Head of caudate nucleus (tissue), 42 donors: ENCODE measurements around the gene KIF1A.
"Not testable (repeated sequence)": the region's sequence is repeated elsewhere in the genome, so short reads cannot be mapped to it uniquely, and the experiment has no call there.

Source experiments
- DNase-seq, 42 donors: peaks; one replicate each; pipeline versions ENCODE4 v3.0.0 to v3.0.0-alpha.2; 2020 to 2021; ENCODE audit warnings: mixed read lengths in 7 of 42
- intact Hi-C: fragments of 100-400 bp; cut with DNase I; formaldehyde crosslinking; loops from one replicate; pipeline ENCODE4 v1.15.0; 2022

KIF1A gene

GRCh38 chr2:240687045-240687740, 132.8 kb downstream of the KIF1A start:
- peak in 2 of 42 donors; percentile 4 to 20 for DNase-seq
- intact Hi-C loops = no loop called here

DNA sequence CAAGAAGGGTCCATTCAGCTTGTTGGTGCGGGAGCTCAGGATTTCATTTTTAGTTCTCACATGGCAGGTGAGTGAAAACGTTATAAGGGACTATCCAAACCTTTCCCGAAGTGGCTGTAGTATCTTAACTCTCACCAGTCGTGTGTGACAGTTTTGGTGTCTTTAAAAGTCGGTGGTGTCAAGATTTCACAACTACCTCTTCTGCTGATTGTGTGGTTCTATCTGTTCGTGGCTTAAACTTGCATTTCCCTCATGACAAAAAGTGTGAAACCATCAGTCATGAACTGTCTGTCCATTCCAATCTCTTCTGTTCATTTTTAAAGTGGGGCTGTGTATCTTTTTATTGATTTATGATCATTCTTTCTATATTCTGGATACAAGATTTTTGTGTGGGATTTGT, 133.6 kb downstream of the KIF1A start:
- no peak for DNase-seq
- intact Hi-C loops = no loop called here

DNA sequence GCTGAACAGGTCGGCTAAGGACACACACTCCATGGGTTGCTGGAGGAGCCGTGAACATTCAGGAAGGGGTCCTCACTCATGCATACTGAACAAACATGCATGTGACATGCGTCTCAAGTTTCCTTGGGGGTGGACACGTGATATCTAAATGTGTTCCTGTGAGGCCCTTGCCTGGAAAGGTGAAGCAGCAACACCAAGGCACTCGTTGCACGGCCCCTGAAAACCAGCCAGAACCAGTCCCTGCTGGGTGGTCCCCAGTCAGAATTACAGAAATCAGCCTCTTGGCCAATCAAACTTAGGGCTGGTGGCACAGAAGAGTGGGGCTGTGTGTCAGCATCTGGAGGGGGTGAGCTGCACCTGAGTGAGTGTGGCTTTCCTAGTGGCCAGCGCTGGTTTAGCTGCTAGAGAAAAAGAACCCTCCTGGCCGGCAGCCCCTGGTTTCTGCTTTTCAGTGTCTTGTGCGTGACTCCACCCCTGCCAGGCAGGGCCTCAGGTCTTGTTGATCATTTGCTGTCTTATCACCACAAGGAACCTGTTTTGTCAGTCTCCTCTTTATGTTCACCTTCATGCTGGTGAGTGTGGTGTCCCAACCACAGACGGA, 134.1 kb downstream of the KIF1A start:
- intact Hi-C loops = no loop called here
- DNase-seq = no peak

DNA sequence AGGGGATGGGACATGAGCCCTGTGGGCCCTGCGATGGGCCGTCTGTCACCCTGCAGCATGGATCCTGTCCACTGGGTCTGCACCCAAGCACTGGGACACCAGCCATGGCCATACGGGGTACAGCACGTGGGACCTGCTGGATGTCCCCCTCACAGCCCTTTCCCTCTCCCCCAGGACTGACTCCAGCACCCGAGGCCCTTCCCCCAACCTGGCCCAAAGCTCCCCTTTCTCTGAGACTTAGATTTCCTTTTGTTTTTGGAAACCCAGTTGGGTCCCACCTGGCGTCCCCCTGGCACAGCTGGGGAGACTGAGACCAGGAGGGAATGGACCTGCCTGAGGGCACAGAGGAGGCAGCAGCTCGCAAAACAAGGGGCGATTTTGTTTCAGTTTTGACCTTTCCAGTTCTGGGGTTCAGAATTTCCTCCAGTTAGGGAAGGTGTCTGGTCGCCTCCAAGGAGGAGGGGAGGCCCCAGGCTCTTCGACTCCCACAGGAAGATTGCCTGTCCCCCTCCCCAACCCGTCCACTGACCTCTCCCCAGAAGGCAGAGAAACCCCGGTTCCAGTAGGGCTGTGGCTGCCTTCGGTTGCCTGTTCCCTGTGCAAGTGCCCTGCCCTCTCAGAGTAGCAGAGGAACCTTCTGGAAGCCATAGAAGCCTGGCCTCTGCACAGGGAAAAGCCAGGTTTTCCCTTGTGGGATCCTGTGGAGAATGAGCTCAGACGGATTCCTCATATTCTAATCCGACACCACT, 135.9 kb downstream of the KIF1A start:
- DNase-seq = peak in 1 of 42 donors; percentile 29
- intact Hi-C loops = not testable (repeated sequence)

- intact Hi-C loops, DNase-seq: not testable (repeated sequence)
Measured at GRCh38 chr2:240683329-240683979, 136.6 kb downstream of the KIF1A start.

- intact Hi-C loops, DNase-seq: not testable (repeated sequence)
Measured at GRCh38 chr2:240682431-240683224, 137.4 kb downstream of the KIF1A start, which contains the start of gene AQP12B. AQP12B (minus strand) TSS chr2:240682885; CDS start chr2:240682837, 48 bp downstream.

DNA sequence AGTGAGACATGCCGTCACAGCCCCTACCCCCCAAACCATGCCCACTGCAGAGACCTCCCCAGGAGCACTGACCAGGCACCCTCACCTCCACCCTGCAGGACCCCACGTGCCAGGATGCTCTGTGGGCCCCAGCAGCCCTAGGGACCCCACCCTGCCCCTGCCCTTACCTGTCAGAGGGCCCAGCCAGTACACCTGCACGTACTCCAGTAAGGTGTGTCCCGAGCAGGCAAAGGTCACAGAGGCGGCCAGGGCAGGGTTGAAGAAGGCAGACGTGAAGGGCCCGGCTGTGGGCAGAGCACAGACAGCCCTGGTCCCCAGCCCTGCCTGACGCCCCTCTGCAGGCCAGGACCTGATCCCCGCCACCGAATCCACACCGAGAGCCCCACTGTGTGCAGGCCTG, 139.8 kb downstream of the KIF1A start:
- DNase-seq, intact Hi-C loops: not testable (repeated sequence)

DNA sequence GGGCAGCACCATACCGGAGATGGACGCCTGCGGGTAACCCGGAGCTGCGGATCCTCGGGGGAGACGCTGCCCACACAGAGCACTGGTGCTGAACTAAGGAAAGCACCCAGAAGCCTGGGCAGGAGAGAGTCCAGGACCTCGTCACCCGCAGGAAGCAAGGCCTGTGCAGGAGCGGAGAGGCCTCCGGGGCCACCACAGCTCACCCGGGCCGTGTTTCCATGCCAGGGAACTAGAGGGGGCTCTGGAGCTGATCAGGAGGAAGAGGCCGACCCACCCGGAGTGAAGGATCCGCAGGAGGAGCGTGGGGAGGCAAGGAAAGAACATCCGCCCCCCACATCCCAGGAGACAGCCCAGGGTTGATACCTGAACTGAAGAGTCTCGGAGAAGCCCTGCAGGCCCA, 141.1 kb downstream of the KIF1A start:
- DNase-seq, intact Hi-C loops: not testable (repeated sequence)

DNA sequence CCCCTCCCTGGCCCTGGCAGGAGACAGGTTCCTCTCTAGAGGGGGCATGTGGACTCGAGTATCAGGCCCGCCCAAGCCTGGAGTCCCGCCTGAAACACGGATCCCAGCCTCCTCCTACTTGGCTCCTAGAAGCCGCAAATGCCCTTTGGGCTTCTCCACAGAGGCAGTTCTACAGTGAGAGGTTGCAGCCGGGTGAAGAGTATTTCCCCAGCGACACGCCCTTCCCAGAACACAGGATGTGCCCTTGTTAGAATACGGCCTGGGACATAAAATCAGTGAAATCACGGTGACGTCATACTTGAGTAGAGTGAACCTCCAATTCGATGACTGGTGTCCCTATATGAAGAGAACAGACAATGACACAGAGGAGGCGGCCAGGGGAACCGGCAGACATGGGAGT, 142.0 kb downstream of the KIF1A start:
- DNase-seq, intact Hi-C loops: not testable (repeated sequence)

- DNase-seq, intact Hi-C loops: not testable (repeated sequence)
Measured at GRCh38 chr2:240675345-240675744, 144.7 kb downstream of the KIF1A start.

DNA sequence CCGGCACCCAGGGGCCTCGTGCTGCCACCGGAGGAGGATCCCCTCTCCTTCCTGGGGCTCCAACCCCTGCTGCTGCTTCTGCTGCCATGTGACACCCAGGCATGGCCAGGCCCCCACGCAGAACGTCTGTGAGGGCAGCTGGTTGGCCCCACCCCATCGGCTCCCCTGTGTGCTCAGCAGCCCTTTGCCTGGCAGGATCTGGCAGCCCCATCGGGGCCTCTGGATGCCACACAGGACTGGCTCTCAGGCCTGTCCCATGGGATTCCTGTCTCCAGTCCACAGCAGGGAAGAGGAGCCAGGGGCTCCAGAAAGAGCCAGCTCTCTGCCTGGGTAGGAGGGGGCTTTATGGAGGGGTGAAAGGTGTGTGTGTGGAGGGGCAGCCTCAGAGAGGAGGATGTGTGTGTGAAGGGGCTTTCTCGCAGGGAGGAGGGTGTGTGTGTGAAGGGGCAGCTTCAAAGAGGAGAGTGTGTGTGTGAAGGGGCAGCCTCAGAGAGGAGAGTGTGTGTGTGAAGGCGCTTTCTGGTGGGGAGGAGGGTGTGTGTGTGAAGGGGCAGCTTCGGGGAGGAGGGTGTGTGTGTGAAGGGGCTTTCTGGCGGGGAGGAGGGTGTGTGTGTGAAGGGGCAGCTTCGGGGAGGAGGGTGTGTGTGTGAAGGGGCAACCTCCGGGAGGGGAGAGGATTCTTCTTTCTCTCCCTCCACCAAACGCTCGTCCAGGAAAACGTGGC, 145.4 kb downstream of the KIF1A start:
- intact Hi-C loops, DNase-seq: not testable (repeated sequence)

- peak in 2 of 42 donors; percentile 14 to 36 for DNase-seq
- intact Hi-C loops = no loop called here
Measured at GRCh38 chr2:240672701-240673190, 147.3 kb downstream of the KIF1A start.

GRCh38 chr2:240672076-240672700, 147.8 kb downstream of the KIF1A start:
- no peak for DNase-seq

GRCh38 chr2:240670950-240671349, 149.1 kb downstream of the KIF1A start:
- no peak for DNase-seq
- intact Hi-C loops = no loop called here

More at GRCh38 chr2:240672076-240672700, 147.8 kb downstream of the KIF1A start:
- intact Hi-C loops = no loop called here

DNA sequence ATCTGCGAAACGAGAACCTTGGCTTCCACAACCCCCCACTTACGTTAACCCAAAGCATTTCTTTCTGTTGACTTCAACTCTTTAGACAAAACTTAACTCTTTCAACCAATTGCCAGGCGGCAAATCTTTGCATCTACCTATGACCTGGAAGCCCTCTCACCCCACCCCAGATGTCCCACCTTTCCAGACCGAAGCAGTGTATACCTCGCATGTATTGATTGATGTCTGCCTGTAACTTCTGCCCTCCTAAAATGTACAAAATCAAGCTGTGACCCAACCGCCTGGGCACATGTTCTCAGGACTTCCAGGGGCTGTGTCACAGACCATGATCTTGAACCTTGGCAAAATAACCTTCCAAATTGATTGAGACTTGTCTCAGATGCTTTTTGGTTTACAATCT, 149.6 kb downstream of the KIF1A start:
- DNase-seq = no peak
- intact Hi-C loops = no loop called here

DNA sequence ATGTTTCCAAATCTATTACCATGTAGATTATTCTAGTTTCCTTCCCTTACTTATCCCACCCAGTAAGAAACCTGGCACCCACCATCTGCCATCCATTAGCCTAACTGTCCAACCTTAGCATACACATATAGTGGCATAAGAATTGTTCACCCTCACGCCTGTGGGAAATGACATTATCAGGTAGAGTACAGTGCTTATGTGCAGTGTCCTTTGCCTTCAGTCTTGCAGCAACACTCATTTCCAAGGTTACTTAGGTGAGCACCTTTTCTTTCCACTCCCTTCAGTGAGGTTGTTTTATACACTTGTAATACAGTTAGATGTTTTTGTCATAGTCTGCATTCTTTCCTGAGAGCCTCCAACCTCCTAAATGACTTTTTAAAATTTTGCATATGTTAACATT, 155.4 kb downstream of the KIF1A start:
- no peak for DNase-seq
- intact Hi-C loops = no loop called here
